ENCODE measurements around the gene AMBRA1.
A peak's percentile ranks its signal among the peaks of the same experiment; 100 is the strongest.
"Not testable (repeated sequence)": the region's sequence is repeated elsewhere in the genome, so short reads cannot be mapped to it uniquely, and the experiment has no call there.

Gene AMBRA1

GRCh38 chr11:46616551-46617133, 22.8 kb upstream of the AMBRA1 start:
- DNase-seq, result peak in 2 of 5 experiments; percentile 32 to 47

GRCh38 chr11:46615756-46616155, 21.9 kb upstream of the AMBRA1 start:
- no peak for DNase-seq

- no peak for DNase-seq
Measured at GRCh38 chr11:46612326-46612725, 18.5 kb upstream of the AMBRA1 start.

GRCh38 chr11:46611526-46612304, 17.9 kb upstream of the AMBRA1 start:
- DNase-seq, result peak in 1 of 5 experiments; percentile 69

- no peak for DNase-seq
Measured at GRCh38 chr11:46609386-46609785, 15.6 kb upstream of the AMBRA1 start.

GRCh38 chr11:46607516-46607915, 13.7 kb upstream of the AMBRA1 start:
- no peak for DNase-seq

GRCh38 chr11:46604796-46605195, 11.0 kb upstream of the AMBRA1 start:
- no peak for DNase-seq

- DNase-seq, result no peak
Measured at GRCh38 chr11:46603704-46604308, 10.0 kb upstream of the AMBRA1 start.

- DNase-seq, result no peak
Measured at GRCh38 chr11:46601129-46601528, 7.3 kb upstream of the AMBRA1 start.

- DNase-seq, result no peak
Measured at GRCh38 chr11:46600194-46600960, 6.6 kb upstream of the AMBRA1 start.

GRCh38 chr11:46599340-46600193, 5.7 kb upstream of the AMBRA1 start:
- DNase-seq, result no peak

- DNase-seq, result no peak
Measured at GRCh38 chr11:46597609-46598219, 3.9 kb upstream of the AMBRA1 start.

- no peak for DNase-seq
Measured at GRCh38 chr11:46597155-46597554, 3.3 kb upstream of the AMBRA1 start.

GRCh38 chr11:46594785-46595184, 962 bp upstream of the AMBRA1 start:
- no peak for DNase-seq

- no peak for DNase-seq
Measured at GRCh38 chr11:46594374-46594700, 514 bp upstream of the AMBRA1 start.

GRCh38 chr11:46590740-46591605, 2.9 kb downstream of the AMBRA1 start:
- no peak for DNase-seq

GRCh38 chr11:46588915-46589314, 4.9 kb downstream of the AMBRA1 start:
- DNase-seq, result no peak

- no peak for DNase-seq
Measured at GRCh38 chr11:46588131-46588530, 5.7 kb downstream of the AMBRA1 start.

- DNase-seq, result not testable (repeated sequence)
Measured at GRCh38 chr11:46583513-46583912, 10.3 kb downstream of the AMBRA1 start.

- no peak for DNase-seq
Measured at GRCh38 chr11:46582588-46582987, 11.2 kb downstream of the AMBRA1 start.

- DNase-seq, result no peak
Measured at GRCh38 chr11:46577058-46577457, 16.8 kb downstream of the AMBRA1 start.
